Measurements from ENCODE around the gene PKNOX2. TPM values are rescaled to one million over a fixed set of nuclear protein-coding genes. Genes with fewer than 3 reads are reported as not detected.

The PKNOX2 gene
- total and polyA plus RNA-seq, 9 of the 15 experiments (the other 6 are each of a cell fraction or from before 2014, with no cell fraction given), result not detected

DNA sequence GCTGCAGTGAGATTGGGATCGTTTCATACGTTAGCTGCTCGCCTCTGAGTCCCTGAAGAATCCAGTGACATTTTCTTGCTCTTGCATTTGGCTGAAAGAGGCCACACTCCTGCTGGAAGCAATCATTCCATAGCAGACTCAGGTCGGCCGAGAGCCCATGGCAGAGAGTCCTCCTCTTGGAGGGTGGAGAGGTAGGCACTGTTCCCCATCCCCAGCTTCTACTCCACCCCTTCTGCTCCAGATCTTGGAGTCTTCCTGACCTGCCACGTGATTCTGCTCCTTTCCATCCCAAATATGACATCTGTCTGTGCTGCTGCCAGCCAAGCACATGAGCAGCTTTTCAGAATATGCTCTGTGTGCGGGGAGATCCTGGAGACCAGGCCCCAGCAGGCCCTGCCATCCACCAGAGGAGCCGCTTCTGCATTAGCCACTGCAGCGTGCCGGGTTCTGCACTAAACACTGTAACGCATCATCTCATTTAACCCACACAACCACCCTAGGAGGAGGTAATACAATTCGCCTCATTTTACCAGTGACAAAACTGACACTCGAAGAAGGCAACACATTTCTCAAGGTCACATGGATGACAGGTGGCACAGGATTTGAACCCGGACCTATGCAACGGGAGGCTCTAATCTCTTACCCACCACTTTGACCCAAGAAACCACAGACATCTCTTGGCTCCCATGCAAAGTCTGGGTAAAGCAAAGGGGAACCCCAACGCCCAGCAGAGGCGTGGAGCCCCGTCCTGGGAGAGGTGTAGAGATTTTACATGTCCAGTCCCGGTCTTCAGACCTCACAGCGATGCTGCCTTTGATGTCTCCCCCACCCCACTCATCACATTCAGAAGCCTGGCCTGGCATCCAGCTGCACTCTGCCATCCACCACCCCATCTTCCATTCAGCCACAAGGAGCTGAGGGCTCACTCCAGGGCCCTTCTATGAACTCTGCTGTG lies 252.7 kb downstream of the PKNOX2 start:
- in situ Hi-C loops (cut with MboI), result no loop called here
- ATAC-seq (no peak), FAIRE-seq (no peak), DNase-seq (ENCODE audit: extremely low read depth in 1 of 4, low spot score in 3 of 4) (no peak)
- intact Hi-C loops (cut with micrococcal nuclease), result no loop called here
- H3K4me3 ChIP-seq, result no peak overlapping the region
- ChIA-PET POLR2A (interaction anchor here (1.2 kb wide), 1 partner anchor 15 kb away, joined by 3 read pairs; no protein-coding TSS in a partner anchor), CTCF (ENCODE audit: low intra/inter-chr PET ratio) (no interaction called here)
- no peaks in the 10 kb centered on the region for H3K9me1 ChIP-seq (ENCODE audit: control insufficient read depth, insufficient read depth, low read length)
- no peaks in the 10 kb centered on the region for H3K79me2 ChIP-seq (ENCODE audit: control insufficient read depth, insufficient read depth, low read length)
- no peaks in the 10 kb centered on the region for H4K20me1 ChIP-seq (replicated peaks; ENCODE audit: control insufficient read depth, insufficient read depth, low read length)
- H3K9me3 ChIP-seq (replicated peaks; ENCODE audit: control insufficient read depth, insufficient read depth, low read depth, low read length), result no peaks in the 10 kb centered on the region
- H3K4me1 ChIP-seq (replicated peaks in 1 of 2; ENCODE audit: control insufficient read depth in 2 of 2, insufficient read depth in 2 of 2, low read length in 2 of 2), result no peaks in the 10 kb centered on the region
- peaks cover 38 to 66% of the 10 kb centered on the region in 2 experiments; a peak in 4 of 5 replicates for H3K27me3 ChIP-seq (ENCODE audit: control insufficient read depth in 2 of 2, insufficient read depth in 2 of 2, low read length in 2 of 2)
- no peak overlapping the region for H3K9ac ChIP-seq (ENCODE audit: insufficient read depth in 1 of 2, low read depth in 2 of 2, low read length in 2 of 2)
- H3K36me3 ChIP-seq (ENCODE audit: control insufficient read depth, insufficient read depth, low read length), result no peaks in the 10 kb centered on the region
- H3K27ac ChIP-seq (ENCODE audit: extremely low read depth, low read depth, low read length), result no peak overlapping the region
- 3% methylated on average over 19 of the region's 20 CpGs for WGBS (ENCODE audit: insufficient coverage, low coverage, missing lambda C conversion rate)
- no peak overlapping the region for H2AFZ ChIP-seq (ENCODE audit: low read depth, low read length)
- no peak overlapping the region for H3K4me2 ChIP-seq (ENCODE audit: insufficient read depth, low read length)
- BruUV-seq (replicated peaks), result no TSS peak
- TF ChIP-seq FOXA1 (IDR thresholded peaks at IDR 0.05; ENCODE audit: borderline replicate concordance), result no peak
- TF ChIP-seq BRD9 (IDR thresholded peaks at IDR 0.05; ENCODE audit: low read depth, partially characterized antibody), result no peak
- TF ChIP-seq IFI16 (CRISPR knock-in tag; IDR thresholded peaks at IDR 0.05), result no peak
- TF ChIP-seq GATA2 (CRISPR knock-in tag; IDR thresholded peaks at IDR 0.05), result no peak
- TF ChIP-seq, protein P1, sequence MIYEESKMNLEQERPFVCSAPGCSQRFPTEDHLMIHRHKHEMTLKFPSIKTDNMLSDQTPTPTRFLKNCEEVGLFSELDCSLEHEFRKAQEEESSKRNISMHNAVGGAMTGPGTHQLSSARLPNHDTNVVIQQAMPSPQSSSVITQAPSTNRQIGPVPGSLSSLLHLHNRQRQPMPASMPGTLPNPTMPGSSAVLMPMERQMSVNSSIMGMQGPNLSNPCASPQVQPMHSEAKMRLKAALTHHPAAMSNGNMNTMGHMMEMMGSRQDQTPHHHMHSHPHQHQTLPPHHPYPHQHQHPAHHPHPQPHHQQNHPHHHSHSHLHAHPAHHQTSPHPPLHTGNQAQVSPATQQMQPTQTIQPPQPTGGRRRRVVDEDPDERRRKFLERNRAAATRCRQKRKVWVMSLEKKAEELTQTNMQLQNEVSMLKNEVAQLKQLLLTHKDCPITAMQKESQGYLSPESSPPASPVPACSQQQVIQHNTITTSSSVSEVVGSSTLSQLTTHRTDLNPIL (CRISPR knock-in tag; IDR thresholded peaks at IDR 0.05), result no peak
- TF ChIP-seq MGA (IDR thresholded peaks at IDR 0.05), result no peak
- TF ChIP-seq SP2 (IDR thresholded peaks at IDR 0.05; ENCODE audit: extremely low read depth, low read depth, low read length, poor library complexity, severe bottlenecking), result no peak
- TF ChIP-seq DPF2 (IDR thresholded peaks at IDR 0.05), result no peak
- no peak for TF ChIP-seq ZNF507 (tag; conservative IDR thresholded peaks at IDR 0.05)
